ENCODE measurements around the gene COA3. TPM values are rescaled to one million over a fixed set of nuclear protein-coding genes. Genes with fewer than 3 reads are reported as not detected.

COA3 gene
- total and polyA plus RNA-seq, 2 donors (not counting 1 experiment from before 2014, with no cell fraction given), result 18.5 to 32.1 TPM

GRCh38 chr17:42748202-42748907 is 50.1 kb downstream of the COA3 start:
- CTCF ChIA-PET, result interaction anchor here (1.4 to 1.5 kb wide), 2 partner anchors 13 to 15 kb away, joined by 3 to 4 read pairs; partner anchors contain the start of gene RAMP2
- 81% methylated on average over 4 of the region's 7 CpGs for WGBS (ENCODE audit: insufficient coverage)
- Histone ChIP-seq H4K20me1 (ENCODE audit: control insufficient read depth, insufficient read depth, low read length, poor library complexity, severe bottlenecking) (peaks cover 4% of the 10 kb centered on the region), H3K27ac (ENCODE audit: low read length in 2 of 2) (no peak overlapping the region), H3K9me3 (ENCODE audit: control extremely low read depth in 1 of 3, control insufficient read depth in 2 of 3, insufficient read depth in 1 of 3, low read length in 2 of 3) (no peaks in the 10 kb centered on the region), H3K4me2 (replicated peaks; ENCODE audit: low read depth, low read length, poor library complexity, severe bottlenecking) (no peak overlapping the region), H3K36me3 (replicated peaks in 1 of 2; ENCODE audit: control extremely low read depth in 1 of 2, control insufficient read depth in 1 of 2, extremely low read depth in 1 of 2, insufficient read depth in 2 of 2, low read length in 1 of 2) (no peaks in the 10 kb centered on the region), H3K27me3 (replicated peaks in 1 of 4; ENCODE audit: control extremely low read depth in 1 of 4, control insufficient read depth in 3 of 4, insufficient read depth in 4 of 4, low read length in 3 of 4) (peaks cover 0 to 19% (median 3%) of the 10 kb centered on the region in 4 experiments), H3K4me3 (ENCODE audit: control extremely low read depth in 1 of 5, extremely low read depth in 1 of 5, insufficient read depth in 1 of 5, low read depth in 2 of 5, low read length in 4 of 5) (no peak overlapping the region), H3K79me2 (ENCODE audit: control insufficient read depth, insufficient read depth, low read length) (peaks cover 19% of the 10 kb centered on the region), H3K9ac (ENCODE audit: low read length) (no peak overlapping the region), H2AFZ (ENCODE audit: insufficient read depth, low read depth, low read length, poor library complexity, severe bottlenecking) (no peak overlapping the region), H3K4me1 (ENCODE audit: control insufficient read depth in 2 of 2, insufficient read depth in 2 of 2, low read length in 2 of 2) (peaks cover 15 to 18% of the 10 kb centered on the region in 2 donors)
- H3K27me3 Mint-ChIP-seq, result peaks cover 27% of the 10 kb centered on the region
- peaks cover 17% of the 10 kb centered on the region for H3K4me1 Mint-ChIP-seq
- no peaks in the 10 kb centered on the region for H3K9me3 Mint-ChIP-seq (ENCODE audit: insufficient read depth)
- DNase-seq, result no peak
- POLR2A ChIA-PET, result no interaction called here
- no peak overlapping the region for H3K27ac Mint-ChIP-seq
- intact Hi-C loops (cut with micrococcal nuclease), result loop anchor here (10.0 kb wide), 1 partner anchor 736 kb away; the partner anchor contains the start of gene DHX8
- H3K4me3 Mint-ChIP-seq, result no peak overlapping the region
- no peak for ATAC-seq (ENCODE audit: low read depth)
- TF ChIP-seq EZH2 (IDR thresholded peaks at IDR 0.05; ENCODE audit: borderline replicate concordance, insufficient read depth, low read depth, low read length, poor library complexity, severe bottlenecking) (no peak), CTCF (IDR thresholded peaks at IDR 0.05) (no peak)

Small RNA genes lying within 50 kb of the gene (small RNA-seq; reads per million reads assigned to genes)
- not detected for gene HMGN2P15 (ENCODE audit: insufficient read length, low read depth, low replicate concordance)
- not detected for gene MIR6781 (ENCODE audit: insufficient read length, low read depth, low replicate concordance)

Other genes starting within 250 kb of the COA3 start
- 2.0 and 3.3 TPM in 2 replicates for gene HSD17B1, start 245.8 kb downstream of the COA3 start, total RNA-seq
- 1.3 and 1.5 TPM in 2 replicates for gene HSD17B1, start 245.8 kb downstream of the COA3 start, polyA plus RNA-seq
- 76.6 and 82.4 TPM in 2 replicates for gene COASY, start 236.6 kb downstream of the COA3 start, total RNA-seq
- gene COASY, start 236.6 kb downstream of the COA3 start, polyA plus RNA-seq, result 55.9 and 82.3 TPM in 2 replicates
- 66.6 and 71.5 TPM in 2 replicates for gene MLX, start 231.6 kb downstream of the COA3 start, total RNA-seq
- 57.3 and 62.4 TPM in 2 replicates for gene MLX, start 231.6 kb downstream of the COA3 start, polyA plus RNA-seq
- gene PSMC3IP, start 221.0 kb downstream of the COA3 start, total RNA-seq, result 7.9 and 10.4 TPM in 2 replicates
- 2.8 and 3.2 TPM in 2 replicates for gene PSMC3IP, start 221.0 kb downstream of the COA3 start, polyA plus RNA-seq
- 103 and 108 TPM in 2 replicates for gene RETREG3, start 189.3 kb downstream of the COA3 start, total RNA-seq
- gene RETREG3, start 189.3 kb downstream of the COA3 start, polyA plus RNA-seq, result 43.1 and 44.1 TPM in 2 replicates
- gene TUBG1, start 189.0 kb downstream of the COA3 start, total RNA-seq, result 15.7 and 17.2 TPM in 2 replicates
- 12.3 and 19.5 TPM in 2 replicates for gene TUBG1, start 189.0 kb downstream of the COA3 start, polyA plus RNA-seq
- gene TUBG2, start 139.4 kb downstream of the COA3 start, total RNA-seq, result 18.3 and 19.0 TPM in 2 replicates
- 11.9 and 16.7 TPM in 2 replicates for gene TUBG2, start 139.4 kb downstream of the COA3 start, polyA plus RNA-seq
- gene PLEKHH3, start 121.7 kb downstream of the COA3 start, total RNA-seq, result 0.44 and 0.97 TPM in 2 replicates
- gene PLEKHH3, start 121.7 kb downstream of the COA3 start, polyA plus RNA-seq, result 0.67 and 1.4 TPM in 2 replicates
- gene CCR10, start 116.9 kb downstream of the COA3 start, total RNA-seq, result 0.49 and 0.80 TPM in 2 replicates
- 1.8 and 2.7 TPM in 2 replicates for gene CCR10, start 116.9 kb downstream of the COA3 start, polyA plus RNA-seq
- 4.7 and 6.7 TPM in 2 replicates for gene CNTNAP1, start 116.2 kb downstream of the COA3 start, total RNA-seq
- 3.5 and 4.9 TPM in 2 replicates for gene CNTNAP1, start 116.2 kb downstream of the COA3 start, polyA plus RNA-seq
- gene EZH1, start 53.7 kb downstream of the COA3 start, total RNA-seq, result 169 and 180 TPM in 2 replicates
- 115 and 195 TPM in 2 replicates for gene EZH1, start 53.7 kb downstream of the COA3 start, polyA plus RNA-seq
- not detected in 2 replicates for gene RAMP2, start 37.5 kb downstream of the COA3 start, total RNA-seq
- gene RAMP2, start 37.5 kb downstream of the COA3 start, polyA plus RNA-seq, result not detected in 2 replicates
- 38.7 and 38.8 TPM in 2 replicates for gene VPS25, start 25.3 kb downstream of the COA3 start, total RNA-seq
- gene VPS25, start 25.3 kb downstream of the COA3 start, polyA plus RNA-seq, result 30.6 and 40.5 TPM in 2 replicates
- 0.12 and 0.44 TPM in 2 replicates for gene WNK4, start 18.1 kb downstream of the COA3 start, total RNA-seq
- gene WNK4, start 18.1 kb downstream of the COA3 start, polyA plus RNA-seq, result 0.03 and 0.06 TPM in 2 replicates
- not detected in 2 replicates for gene CNTD1, start 157 bp upstream of the COA3 start, total RNA-seq
- not detected in 2 replicates for gene CNTD1, start 157 bp upstream of the COA3 start, polyA plus RNA-seq
- 111 and 126 TPM in 2 replicates for gene BECN1, start 25.6 kb upstream of the COA3 start, total RNA-seq
- gene BECN1, start 25.6 kb upstream of the COA3 start, polyA plus RNA-seq, result 61.3 and 71.2 TPM in 2 replicates
- 70.3 and 76.2 TPM in 2 replicates for gene PSME3, start 34.7 kb upstream of the COA3 start, total RNA-seq
- 43.4 and 55.1 TPM in 2 replicates for gene PSME3, start 34.7 kb upstream of the COA3 start, polyA plus RNA-seq
- gene AOC2, start 45.9 kb upstream of the COA3 start, total RNA-seq, result 3.8 and 4.1 TPM in 2 replicates
- gene AOC2, start 45.9 kb upstream of the COA3 start, polyA plus RNA-seq, result 1.9 and 2.6 TPM in 2 replicates
- 0.75 and 1.2 TPM in 2 replicates for gene AOC3, start 52.5 kb upstream of the COA3 start, total RNA-seq
- gene AOC3, start 52.5 kb upstream of the COA3 start, polyA plus RNA-seq, result 1.5 and 2.7 TPM in 2 replicates
- not detected in 2 replicates for gene G6PC1, start 102.1 kb upstream of the COA3 start, total RNA-seq
- gene G6PC1, start 102.1 kb upstream of the COA3 start, polyA plus RNA-seq, result not detected in 2 replicates
- gene AARSD1, start 165.8 kb upstream of the COA3 start, total RNA-seq, result 56.5 and 67.4 TPM in 2 replicates
- 60.0 and 66.9 TPM in 2 replicates for gene AARSD1, start 165.8 kb upstream of the COA3 start, polyA plus RNA-seq
- gene PTGES3L, start 181.4 kb upstream of the COA3 start, total RNA-seq, result 0.94 and 1.1 TPM in 2 replicates
- 0.59 and 1.0 TPM in 2 replicates for gene PTGES3L, start 181.4 kb upstream of the COA3 start, polyA plus RNA-seq
- gene RUNDC1, start 181.9 kb upstream of the COA3 start, total RNA-seq, result 43.7 and 45.6 TPM in 2 replicates
- gene RUNDC1, start 181.9 kb upstream of the COA3 start, polyA plus RNA-seq, result 12.8 and 14.6 TPM in 2 replicates
- gene RPL27, start 199.7 kb upstream of the COA3 start, total RNA-seq, result 925 and 1,087 TPM in 2 replicates
- 2,804 and 3,493 TPM in 2 replicates for gene RPL27, start 199.7 kb upstream of the COA3 start, polyA plus RNA-seq
- gene IFI35, start 208.1 kb upstream of the COA3 start, total RNA-seq, result 34.7 and 37.2 TPM in 2 replicates
- 42.2 and 42.6 TPM in 2 replicates for gene IFI35, start 208.1 kb upstream of the COA3 start, polyA plus RNA-seq
- 84.1 and 90.7 TPM in 2 replicates for gene VAT1, start 223.7 kb upstream of the COA3 start, total RNA-seq
- 16.7 and 20.4 TPM in 2 replicates for gene VAT1, start 223.7 kb upstream of the COA3 start, polyA plus RNA-seq
- gene RND2, start 226.5 kb upstream of the COA3 start, total RNA-seq, result 0.44 and 1.2 TPM in 2 replicates
- gene RND2, start 226.5 kb upstream of the COA3 start, polyA plus RNA-seq, result 0.06 and 0.24 TPM in 2 replicates